NCI-H748 treated with DMSO at 0.1 percent for 48 hours (cell line): ENCODE results near the gene MDM4.

Experiments
- DNase-seq: peaks from one replicate; lab custom pipeline; 2025; lab: John Stamatoyannopoulos, UW

Gene MDM4

DNA sequence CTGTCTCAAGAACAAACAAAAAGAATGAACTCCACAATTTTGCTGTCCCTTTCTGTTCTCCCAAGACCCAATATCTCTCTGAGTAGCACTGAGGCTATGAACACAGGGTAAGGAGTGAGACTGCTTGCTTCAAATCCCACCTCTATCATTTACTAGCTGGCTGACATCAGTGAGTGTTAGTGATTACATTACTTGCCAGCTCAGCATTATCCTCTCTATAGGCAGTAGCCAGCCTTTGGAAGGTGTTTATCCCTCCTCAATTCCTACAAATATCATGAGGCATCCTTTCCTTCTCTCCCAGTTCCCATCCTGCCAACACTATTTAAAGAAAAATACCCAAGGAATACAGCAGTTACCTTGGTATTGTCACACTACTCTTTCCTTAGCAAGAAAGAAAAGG lies 24.6 kb upstream of the MDM4 start:
- DNase-seq = no peak

DNA sequence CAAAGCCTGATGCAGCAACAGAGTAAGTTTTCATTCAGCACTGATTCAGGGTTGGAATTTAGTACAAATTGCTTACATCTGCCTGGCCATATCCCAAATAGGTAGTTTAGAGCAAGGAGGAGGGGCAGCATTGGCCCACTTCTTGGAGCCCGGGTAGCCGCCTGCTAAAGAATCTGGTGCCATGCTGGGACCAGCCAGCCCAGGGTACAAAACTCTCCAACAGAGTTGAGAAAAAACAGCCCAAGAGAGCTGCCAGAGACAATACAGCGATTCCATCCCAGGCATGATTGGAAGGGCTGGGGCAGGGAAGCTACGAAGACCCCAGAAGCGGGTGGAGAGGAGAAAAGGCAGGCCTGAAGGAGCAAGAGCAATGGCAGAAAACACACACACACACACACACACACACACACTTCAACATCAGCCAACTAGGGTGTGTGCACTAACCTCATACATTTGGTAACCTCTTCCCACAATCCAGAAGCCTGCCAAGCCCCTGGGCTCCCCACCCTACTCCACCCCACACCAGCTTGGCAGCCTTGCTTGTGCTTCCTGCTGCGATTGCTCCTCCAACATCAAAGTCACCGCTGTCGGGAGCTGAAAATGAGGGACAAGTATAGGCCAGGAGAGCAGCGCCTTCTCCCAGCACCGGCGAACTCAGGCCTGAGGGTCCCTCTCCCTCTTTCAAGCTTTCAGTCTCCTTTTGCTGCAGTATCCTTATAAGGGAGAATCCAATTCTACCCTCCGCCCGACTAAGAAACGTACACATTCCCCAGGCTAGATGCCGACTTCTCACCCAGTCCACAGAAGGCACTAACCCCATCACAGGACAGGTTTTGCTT lies 22.8 kb upstream of the MDM4 start:
- DNase-seq = no peak

DNA sequence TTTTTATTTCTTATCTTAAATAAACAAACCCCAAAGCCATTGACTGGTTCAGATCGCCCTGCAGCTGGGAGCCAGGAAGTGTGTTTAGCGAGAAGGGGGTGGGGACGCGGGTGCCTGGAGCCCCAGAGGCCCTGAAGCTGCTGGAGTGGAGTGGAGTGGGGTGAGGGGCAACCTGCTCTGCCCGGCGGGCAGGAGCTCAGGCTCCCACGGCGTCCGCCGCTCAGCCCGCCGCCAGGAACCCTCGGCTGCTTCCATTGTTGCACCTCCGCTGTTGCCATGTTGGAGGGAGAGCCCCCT lies 22.3 kb upstream of the MDM4 start:
- peak; percentile 38 for DNase-seq

DNA sequence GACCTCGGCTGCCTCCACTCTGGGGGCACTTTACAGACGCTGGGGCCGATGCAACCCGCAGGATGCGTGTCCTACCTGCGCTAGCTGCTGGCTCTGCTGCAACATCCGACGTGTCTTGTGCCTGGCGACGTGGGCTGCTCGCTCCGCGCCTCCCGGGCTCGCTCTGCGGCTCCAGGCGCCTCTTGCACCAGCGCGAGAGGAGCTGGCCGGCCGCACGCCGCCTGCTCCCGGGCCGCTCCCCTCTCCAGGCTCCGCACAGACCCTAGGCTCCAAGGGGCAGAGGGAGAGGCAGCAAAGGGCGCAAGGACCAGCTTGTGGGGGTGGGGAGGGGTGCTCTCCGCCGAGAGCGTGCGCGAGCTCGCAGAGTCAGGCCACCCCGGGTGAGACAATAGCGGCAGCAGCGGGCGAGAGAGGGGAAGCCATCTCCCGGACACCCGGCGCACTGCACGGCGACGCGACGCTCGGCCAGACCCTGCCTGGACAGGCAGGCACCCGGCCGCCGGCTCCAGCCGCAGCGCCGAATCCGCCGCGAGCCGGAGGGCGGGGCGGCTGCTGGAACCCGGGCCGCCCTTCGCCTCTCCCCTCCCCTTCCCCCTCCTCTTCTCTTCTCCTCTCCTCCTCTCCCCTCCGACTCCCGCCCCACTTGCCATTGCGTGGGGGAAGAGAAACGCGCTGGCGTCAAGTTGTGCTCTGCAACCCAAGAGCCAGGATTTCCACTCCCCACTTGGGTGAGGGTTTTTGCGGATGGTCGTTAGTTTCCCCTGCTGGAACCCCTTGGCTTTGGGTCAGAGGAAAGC lies 21.7 kb upstream of the MDM4 start, which contains the start of gene PIK3C2B:
TSS of gene PIK3C2B (minus strand) at position 525 of the 797 bp plus-strand sequence. CDS start 25,003 bp downstream, outside the sequence.
- DNase-seq = peak; percentile 32

DNA sequence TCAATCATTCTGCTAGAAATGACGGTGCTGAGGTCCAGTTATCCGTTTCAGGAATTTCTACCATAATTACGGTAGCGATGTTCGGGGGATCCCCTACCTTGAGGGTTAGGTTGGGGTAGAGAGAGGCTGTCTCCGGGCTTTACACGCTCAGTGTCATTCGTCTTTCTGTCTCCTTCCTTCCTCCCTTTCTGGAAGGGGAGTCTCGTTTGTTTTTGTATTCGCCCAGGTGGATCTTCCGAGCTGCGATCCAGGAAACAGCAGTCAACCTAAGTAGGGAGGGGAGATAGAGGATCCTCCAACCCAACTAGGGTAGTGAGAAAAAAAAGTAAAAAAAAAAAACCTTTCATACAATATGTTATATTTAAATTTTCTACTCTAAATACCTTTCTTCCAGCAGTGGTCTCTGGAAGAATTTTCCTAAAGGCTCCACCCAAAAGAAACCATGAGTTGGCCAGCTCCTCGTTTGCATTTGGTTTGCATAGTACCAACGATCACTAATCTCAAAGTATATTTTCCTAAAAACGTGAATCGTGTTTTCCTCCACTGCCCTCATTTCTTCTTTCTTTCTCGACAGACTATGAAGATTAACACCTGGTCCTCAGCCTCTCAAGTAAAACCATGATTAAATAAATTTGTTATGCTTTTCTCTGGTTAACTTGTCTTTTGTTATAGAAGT lies 21.0 kb upstream of the MDM4 start:
- DNase-seq = peak; percentile 14

DNA sequence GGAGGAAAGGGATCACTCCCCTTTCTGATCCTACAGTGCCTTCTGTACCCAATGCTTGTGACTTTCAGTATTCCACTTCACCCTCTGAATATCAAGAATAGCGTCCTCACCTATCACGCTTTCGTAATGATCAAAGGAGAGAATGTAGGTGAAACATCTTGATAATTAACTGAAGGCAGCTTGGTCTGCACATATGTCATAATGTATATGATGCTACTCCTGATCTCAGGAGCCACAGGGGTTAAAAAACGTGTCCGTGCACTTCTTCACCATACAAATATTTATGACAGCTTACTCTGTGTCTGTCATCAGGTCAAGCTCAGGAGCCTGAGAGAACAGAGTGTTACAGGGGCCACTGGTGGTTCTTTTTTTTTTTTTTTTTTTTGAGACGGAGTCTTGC lies 20.4 kb upstream of the MDM4 start:
- no peak for DNase-seq

DNA sequence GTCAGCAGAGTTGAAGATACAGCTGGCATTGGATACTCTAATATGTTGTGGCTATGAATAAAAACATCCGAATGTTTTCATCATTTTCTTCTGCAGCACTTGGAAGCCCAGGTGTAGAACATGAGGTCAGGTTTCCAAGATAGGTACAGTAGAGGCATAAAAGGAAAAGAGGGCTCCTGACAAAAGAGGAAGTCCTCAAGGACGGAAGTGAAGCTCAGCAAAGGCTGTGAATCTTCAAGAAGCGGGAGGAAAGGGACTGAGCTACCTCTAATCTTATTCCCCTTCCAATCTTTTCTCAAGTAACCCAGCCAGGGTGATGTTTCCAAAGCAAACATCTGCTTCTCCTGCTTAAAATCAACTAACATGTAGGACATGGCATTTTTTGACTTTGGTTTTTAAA lies 17.2 kb upstream of the MDM4 start:
- DNase-seq = no peak

DNA sequence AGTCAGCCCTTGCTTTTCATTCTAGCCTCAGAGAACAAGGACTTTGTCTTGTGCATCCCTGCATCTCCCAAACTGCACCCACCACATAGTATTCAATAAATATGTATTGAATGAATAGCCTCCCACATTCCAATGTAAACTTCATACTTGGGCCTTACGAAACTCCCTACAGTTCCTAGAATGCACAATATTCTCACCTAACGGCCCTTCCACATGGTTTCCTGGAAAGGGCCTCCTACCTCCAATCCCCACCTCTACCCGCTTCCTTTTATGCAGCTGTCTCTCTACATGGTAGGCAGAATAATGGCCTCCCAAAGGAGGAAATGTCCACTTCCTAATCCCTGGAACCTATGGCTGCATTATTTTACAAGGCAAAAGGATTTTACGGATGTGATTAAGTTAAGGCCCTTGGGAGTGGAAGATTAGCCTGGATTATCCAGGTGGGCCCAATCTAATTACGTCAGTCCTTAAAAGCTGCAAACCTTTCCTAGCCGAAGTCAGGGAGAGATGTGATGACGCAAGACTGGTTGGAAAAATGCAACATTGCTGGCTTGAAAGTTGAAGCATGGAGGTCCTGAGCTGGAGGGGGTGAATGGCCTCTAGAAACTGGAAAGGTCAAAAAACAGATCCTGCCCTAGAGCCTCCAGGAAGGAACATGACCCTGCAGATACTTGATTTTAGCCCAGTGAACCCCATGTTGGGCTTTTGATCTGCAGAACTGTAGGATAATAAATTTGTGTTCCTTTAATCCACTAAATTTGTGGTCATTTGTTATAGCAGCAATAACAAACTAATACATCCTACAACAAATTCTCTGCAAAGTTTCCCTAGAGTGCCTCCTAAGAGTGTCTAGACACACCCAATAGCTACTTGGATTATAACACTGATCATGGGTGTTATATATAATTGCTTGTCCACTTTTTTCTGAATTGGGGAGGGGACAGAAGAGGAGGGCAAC lies 16.4 kb upstream of the MDM4 start:
- DNase-seq = no peak

DNA sequence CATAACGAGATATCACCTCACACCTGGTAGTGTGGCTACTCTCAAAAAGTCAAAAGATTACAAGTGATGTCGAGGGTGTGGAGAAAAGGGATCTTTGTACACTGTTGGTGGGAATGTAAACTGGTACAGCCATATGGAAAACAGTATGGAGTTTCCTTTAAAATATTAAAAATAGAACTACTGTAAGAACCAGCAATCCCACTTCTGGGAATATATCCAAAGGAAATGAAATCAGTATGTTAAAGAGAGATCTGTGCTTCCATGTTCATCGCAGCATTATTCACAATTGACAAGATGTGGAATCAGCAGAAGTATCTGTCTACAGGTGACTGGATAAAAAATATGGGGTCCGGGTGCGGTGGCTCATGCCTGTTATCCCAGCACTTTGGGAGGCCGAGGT lies 14.0 kb upstream of the MDM4 start:
- no peak for DNase-seq

DNA sequence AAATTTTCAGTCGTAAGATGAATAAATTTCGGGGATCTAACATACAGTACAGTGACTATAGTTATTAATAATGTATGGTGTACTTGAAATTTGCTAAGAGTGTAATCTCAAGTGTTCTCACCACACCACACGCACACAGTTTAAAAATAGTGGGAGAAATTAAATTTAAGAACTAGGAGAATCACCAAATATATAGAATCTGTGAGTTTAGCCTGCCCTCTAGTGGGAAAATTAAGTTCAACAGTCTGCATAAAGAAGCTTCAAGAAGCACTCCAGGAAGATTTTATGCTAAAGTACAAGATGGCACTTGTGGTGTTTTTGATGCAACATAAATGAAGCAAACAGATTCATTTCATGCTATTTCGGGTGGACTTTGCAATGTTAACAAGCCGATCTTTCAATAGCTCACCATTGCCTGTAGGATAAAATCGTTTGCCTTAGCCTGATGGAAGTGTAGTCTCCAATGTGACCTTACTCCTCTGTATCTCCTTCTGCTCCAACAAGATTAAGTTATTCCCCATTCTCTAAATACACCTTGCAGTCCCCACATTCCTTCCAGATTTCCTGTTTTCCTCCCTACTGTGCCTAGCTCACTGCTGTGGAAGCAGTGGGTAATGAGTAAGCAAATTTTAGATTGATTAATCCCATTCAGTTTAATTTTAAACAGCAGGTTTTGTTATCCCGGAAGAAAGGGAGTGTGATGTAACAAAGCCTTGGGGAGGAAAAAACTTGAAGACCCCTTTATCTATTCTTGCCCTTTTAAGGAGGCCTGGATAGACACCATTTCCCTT lies 12.9 kb upstream of the MDM4 start:
- peak; percentile 40 for DNase-seq

DNA sequence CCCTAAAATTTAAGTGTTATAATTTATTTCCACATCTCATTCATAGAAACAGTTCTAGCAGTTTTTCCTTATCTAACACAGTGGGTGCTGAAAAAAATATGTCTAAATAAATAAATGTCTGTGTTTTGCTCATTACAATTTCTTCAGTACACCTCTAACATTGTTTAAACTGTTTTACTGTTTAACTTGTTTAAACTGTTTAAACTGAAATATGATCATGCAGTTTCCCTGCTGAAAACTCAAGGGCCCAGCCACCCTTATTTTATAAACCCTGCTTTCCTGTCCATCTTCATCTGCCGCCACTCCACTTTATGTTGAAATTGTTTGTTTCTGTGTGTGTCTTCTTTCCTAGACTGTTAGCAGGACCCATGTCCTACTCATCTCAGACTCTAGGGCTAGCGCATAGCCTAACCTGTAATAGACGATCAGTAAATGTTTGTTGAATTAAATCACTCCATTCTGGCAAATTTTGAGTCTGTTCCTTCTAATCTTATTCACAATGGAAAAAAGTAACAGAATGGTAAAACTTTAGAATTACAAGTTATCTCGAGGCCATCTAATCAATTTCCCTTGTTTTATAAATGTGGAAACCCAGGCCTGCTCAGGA lies 12.2 kb upstream of the MDM4 start:
- no peak for DNase-seq

DNA sequence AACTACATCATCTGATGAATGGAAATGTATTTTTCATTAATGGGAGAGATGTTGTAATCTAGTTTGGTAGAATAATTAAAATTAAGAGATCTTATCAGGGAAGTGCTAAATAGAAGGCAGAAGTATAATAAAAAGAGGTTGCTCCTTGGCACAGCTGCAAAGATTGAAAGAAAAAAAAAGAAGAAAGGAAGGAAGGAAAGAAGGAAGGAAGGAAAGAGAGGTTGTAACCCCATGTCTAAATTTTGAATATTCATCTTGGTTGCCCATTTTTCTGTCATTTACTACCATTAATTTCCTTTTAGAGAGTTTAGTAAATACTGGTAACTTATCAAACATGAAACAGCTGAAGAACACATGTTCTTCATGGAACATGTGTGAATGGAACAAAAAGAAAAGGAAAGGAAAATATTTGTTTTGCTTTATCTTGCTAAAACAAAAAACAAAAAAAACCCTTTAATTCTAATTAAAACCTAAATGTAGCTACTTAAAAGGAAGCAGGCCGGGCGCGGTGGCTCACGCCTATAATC lies 10.5 kb upstream of the MDM4 start:
- no peak for DNase-seq

DNA sequence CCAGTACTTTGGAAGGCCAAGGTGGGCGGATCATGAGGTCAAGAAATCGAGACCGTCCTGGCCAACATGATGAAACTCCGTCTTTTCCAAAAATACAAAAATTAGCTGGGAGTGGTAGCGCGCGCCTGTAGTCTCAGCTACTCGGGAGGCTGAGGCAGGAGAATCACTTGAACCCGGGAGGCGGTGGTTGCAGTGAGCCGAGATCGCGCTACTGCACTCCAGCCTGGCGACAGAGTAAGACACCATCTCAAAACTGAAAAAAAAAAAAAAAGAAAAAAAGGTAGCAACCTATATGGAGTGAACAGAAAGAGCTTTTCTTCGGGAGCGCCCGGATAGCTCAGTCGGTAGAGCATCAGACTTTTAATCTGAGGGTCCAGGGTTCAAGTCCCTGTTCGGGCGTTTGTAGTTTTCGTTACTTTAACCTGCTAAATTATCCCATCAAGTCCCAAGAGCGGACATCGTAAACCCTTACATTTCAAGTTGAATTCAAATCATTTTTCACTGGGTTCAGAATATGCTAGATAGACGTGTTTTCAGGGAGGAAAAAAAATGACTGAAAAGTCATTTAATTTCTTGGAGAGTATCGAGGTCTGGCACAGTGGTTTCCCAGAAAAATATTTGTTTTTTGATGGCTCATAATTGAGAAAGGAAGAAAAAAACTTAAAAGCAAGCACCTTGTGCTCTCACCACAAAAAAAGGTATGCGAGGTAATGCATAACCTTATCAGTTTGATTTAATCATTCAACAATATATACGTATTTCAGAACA lies 9.8 kb upstream of the MDM4 start:
- peak; percentile 72 for DNase-seq

DNA sequence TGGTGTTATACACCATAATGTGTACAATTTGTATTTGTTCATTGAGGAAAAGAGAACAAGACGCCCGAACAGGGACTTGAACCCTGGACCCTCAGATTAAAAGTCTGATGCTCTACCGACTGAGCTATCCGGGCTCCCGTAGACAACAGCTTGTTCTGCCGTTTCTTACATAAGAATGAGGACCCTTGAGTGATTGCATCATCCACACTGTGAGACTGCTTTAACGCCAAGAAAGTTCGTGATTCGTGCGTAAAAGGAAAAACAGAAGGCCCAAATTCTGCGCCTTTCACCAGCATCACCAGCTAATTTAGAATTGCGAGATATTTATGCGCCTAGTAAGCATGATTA lies 9.3 kb upstream of the MDM4 start:
- DNase-seq = peak; percentile 73

DNA sequence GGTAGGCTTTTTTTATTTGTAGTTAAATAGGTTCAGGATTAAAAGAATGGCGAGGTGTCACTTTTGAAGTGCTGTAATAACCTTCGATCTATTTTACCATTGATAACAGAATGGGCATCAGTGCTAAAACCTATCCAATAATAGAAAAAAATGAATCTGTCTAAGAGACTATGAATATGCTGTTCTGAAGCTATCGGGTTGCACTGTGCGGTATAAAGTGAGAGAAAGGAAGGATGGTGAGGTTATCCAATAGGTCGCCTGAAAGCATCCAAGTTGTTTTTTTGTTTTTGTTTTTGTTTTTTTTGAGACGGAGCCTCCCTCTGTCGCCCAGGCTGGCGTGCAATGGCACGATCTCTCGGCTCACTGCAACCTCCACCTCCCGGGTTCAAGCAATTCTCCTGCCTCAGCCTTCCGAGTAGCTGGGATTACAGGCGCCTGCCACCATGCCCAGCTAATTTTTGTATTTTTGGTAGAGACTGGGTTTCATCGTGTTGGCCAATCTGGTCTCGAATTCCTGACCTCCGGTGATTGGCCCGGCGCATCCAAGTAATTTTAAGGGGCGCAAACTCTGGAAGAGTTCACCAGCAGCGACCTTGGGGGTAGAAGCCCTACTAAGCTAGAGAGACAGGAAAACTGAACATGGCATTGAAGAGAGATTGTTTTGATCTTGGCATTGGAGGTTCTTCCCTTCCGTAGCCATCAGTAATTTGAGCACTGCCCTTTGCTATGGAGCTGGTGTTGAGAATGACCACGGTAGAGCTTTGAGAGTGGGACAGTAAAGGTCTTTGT lies 8.7 kb upstream of the MDM4 start:
- no peak for DNase-seq

DNA sequence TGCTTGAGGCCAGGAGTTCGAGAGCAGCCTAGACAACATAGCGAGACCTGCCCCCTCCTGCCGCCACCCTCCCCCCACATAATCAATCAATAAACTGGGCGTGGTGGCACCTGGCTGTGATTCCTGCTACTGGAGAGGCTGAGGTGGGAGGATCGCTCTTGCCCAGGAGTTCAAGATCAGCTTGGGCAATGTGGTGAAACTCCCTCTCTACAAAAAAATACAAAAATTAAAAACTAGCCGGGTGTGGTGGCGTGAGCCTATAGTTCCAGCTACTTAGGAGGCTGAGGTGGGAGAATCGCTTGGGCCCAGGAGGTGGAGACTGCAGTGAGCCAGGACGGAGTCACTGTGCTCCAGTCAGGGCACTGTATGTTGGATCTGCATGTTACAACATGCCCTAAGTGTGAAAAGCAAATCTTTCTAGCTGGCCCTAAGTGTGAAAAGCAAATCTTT lies 7.0 kb upstream of the MDM4 start:
- DNase-seq = no peak

DNA sequence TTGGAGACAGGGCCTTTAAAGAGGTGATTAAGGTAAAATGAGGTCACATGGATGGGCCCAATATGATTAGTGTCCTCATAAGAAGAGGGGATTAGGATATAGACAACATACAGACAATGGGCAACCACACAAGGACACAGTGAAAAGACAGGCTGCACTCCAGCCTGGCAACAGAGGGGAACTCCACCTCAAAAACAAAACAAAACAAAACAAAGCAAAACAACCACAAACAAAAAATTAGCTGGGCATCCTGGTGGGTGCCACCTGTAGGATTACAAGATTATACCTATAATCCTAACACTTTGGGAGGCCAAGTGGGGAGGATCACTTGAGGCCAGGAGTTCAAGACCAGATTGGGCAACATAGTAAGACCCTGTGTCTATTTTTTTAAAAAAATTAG lies 4.8 kb upstream of the MDM4 start:
- no peak for DNase-seq

DNA sequence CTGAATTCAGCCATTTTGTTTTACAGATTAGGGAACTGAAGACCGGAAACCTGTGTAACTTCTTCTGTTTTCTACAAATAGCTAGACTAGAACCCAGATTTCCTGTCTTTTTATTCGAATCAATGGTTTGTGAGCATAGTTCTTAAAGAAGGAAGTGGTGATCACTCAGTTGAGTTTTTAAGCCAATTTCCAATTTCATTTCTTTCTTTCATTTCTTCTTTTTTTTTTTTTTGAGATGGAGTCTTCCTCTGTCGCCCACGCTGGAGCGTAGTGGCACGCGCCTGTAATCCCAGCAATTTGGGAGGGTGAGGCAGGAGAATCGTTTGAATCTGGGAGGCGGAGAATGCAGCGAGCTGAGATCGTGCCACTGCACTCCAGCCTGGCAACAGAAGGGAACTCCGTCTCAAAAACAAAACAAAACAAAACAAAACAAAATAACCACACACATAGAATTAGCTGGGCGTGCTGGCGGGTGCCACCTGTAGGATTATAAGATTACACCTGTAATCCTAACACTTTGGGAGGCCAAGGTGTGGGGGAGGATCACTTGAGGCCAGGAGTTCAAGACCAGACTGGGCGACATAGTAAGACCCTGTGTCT lies 3.0 kb upstream of the MDM4 start:
- no peak for DNase-seq
